ENCODE results near the gene PLXNA4.

PLXNA4 gene

DNA sequence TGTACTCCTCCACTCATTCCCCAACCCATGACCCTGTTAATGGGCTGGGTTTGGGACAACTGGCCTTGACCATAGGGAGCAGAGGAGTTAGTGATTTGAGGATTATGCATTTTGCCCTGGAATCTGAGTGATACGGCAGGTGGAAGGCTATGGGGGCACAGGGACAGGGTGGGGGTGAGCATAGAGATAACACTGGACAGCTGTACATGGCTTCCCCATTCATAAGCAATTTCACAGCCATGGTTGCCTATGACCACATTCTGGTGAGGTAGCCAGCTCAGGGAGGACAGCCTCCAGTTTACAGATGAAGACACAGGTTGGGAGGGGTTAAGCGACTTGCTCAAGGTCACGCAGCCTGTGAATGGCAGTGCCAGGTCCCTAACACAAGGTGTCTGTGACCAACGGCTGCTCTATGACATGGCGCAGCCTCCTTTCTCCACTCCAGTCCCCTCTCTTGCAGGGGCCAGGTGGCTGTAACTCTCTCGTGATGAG, 319.5 kb downstream of the PLXNA4 start:
- DNase-seq, result peak in 1 of 3 experiments; percentile 17

DNA sequence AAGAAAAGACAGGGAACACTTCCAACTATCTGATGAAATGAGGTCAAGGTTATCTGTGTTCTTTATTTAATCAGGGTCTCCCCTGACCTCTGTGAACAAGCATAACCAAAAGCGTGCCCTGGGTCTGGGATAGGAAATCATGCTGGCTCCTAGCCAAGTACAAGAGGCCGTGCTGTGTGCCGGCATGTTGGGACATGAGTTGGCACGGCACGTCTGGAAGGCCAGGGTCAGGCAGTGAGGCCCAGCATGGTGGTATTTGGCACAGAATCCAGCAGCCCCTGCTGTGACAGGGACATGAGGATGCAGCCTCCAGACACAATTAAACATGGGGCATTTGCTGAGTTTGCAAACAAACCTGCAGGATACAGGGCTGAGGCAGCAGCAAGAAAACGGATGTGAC, 320.4 kb downstream of the PLXNA4 start:
- peak in 2 of 3 experiments; percentile 58 to 87 for DNase-seq

GRCh38 chr7:132255115-132255797, 321.0 kb downstream of the PLXNA4 start:
- peak in 1 of 3 experiments; percentile 31 for DNase-seq

DNA sequence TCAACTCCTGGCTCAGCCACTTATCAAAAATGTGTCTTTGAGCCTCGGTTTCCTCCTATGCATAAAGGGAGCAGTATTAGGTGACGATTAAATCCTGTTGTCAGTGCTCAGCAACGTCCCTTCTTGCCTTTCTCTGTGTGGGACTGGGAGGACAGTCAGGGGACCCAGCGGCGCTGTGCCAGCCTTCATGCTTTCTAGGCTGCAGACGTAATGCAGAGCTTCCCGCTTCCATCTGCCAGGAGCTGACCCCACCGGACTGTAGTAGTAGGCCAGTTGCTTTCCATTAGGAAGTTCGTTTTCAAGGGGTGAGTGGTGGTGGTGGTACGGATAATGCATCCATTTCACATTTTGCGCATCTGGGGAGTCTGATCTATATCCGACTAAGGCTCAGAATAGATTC, 321.8 kb downstream of the PLXNA4 start:
- no peak for DNase-seq

- no peak for DNase-seq
Measured at GRCh38 chr7:132252793-132253100, 323.5 kb downstream of the PLXNA4 start.

GRCh38 chr7:132251327-132251659, 325.0 kb downstream of the PLXNA4 start:
- peak in 1 of 3 experiments; percentile 39 for DNase-seq

- DNase-seq, result peak in 1 of 3 experiments; percentile 39
Measured at GRCh38 chr7:132250480-132251326, 325.6 kb downstream of the PLXNA4 start.

GRCh38 chr7:132249256-132249971, 326.9 kb downstream of the PLXNA4 start:
- peak in 1 of 3 experiments; percentile 10 for DNase-seq

- no peak for DNase-seq
Measured at GRCh38 chr7:132248841-132249240, 327.4 kb downstream of the PLXNA4 start.

GRCh38 chr7:132247995-132248618, 328.2 kb downstream of the PLXNA4 start:
- no peak for DNase-seq

GRCh38 chr7:132246591-132246990, 329.7 kb downstream of the PLXNA4 start:
- DNase-seq, result no peak

GRCh38 chr7:132245539-132245938, 330.7 kb downstream of the PLXNA4 start:
- DNase-seq, result no peak

DNA sequence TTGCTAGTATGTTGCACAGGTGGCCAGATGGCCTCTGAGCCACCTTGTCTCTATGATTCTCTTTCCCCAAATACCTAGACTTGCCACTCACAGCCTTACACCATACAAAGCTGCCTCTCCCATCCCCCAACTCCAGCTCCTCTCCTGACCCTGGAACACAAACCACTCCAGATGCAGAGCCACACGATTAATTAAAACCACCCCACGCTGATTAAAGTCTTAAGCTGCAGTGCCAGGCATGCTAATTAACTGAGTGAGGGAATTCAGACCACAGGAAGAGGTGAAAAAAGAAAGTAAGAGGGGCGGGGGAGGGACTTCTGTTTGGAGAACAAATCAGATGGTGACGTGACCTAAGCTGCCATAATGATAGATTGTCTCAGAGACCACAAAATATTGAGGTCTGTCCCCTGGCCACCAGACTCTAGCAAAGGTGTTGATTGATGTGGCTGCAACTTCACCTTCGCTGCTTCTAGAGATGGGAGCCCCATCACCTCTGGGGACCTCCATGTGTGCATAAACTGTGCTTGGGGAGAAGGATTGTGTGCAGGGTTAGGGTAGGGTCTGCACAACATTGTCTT, 331.3 kb downstream of the PLXNA4 start:
- DNase-seq, result no peak

DNA sequence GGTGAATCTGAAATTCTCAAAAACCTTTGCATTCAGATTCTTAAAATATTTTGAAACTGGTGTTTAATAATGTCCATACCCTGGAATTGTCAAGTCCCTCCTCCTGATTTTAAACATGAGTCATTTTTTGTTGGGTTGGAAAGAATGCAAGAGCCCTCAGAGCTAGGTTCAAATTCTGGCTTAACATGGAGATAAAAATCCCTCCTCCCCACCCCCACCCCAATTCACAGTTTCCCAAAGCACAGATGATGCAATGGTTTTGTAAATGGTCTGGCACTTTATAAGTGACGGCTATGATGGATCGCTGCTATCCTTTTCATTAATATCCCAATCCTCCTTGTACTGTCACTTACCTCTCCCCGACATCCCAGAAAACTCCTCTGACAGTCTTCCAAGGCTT, 332.8 kb downstream of the PLXNA4 start:
- no peak for DNase-seq

DNA sequence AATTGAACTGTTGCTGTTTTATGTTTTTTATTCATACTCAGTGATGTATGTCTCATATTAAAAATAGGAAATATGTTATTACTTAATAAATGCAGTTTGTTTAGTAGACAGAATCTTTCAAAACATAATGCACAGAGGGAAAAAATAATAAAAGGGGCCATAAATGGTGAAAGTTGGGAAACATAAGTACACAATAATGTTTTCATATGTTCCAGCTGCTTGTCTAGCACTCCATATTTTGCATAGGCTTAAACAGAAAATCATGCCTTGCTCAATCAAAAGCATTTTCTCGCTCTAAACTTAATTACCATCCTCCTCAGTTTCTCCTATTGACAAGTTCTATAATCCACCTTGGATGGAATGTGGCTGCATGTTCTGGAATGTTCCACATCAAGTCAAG, 333.2 kb downstream of the PLXNA4 start:
- DNase-seq, result no peak

GRCh38 chr7:132242192-132242812, 334.0 kb downstream of the PLXNA4 start:
- peak in 1 of 3 experiments; percentile 11 for DNase-seq

- no peak for DNase-seq
Measured at GRCh38 chr7:132240821-132241422, 335.3 kb downstream of the PLXNA4 start.

GRCh38 chr7:132240262-132240661, 336.0 kb downstream of the PLXNA4 start:
- peak in 2 of 3 experiments; percentile 50 to 93 for DNase-seq

GRCh38 chr7:132239422-132239994, 336.8 kb downstream of the PLXNA4 start:
- DNase-seq, result peak in 2 of 3 experiments; percentile 25 to 81

- no peak for DNase-seq
Measured at GRCh38 chr7:132234711-132235110, 341.6 kb downstream of the PLXNA4 start.

DNA sequence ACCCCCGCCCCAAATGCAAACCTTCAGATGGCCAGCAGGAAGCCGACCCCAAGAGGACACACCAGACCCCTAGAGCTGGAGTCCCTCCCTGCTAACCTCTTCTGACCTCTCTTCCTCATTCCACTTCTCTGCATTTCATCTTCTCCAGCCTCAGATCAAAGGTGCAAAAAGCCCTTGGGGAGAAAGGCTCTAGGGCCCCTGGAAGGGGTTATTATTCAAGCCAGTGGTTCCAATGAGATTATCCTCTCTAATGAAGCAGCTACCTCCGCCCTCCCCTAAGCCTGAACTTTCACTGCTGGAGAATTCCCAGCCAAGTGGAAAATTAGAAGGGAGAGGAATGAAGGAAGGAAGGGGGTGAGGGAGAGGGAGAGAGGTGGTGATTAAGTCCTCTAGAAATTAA, 343.9 kb downstream of the PLXNA4 start:
- no peak for DNase-seq

Data from NCI-H1417 (cell line).